DND-41 (cell line): ENCODE results near the gene KRTAP10-12.

ENCODE experiments used
- ATAC-seq: fragments of 200-7000 bp; cut with Tn5 transposase; 3 replicates; pipeline ENCODE4 v1.9.1; 2021; ENCODE audit warnings: low read depth; ENCODE audit not compliant: insufficient read depth
- DNase-seq: peaks from one replicate; pipeline ENCODE4 v3.0.0-alpha.2; 2020
- H2AFZ ChIP-seq: 2 replicates; pipeline ENCODE4 v1.6.0; 2012; ENCODE audit warnings: low read depth, low read length
- H3K27ac ChIP-seq: 2 replicates; pipeline ENCODE4 v1.5.1; 2012; ENCODE audit warnings: low read length, inconsistent platforms
- H3K27me3 ChIP-seq: fragments of 200-600 bp; sonication (generic); 2 replicates; pipeline ENCODE4 v1.6.0; 2012; ENCODE audit warnings: low read length, mild to moderate bottlenecking, inconsistent platforms; ENCODE audit not compliant: insufficient read depth, poor library complexity
- H3K36me3 ChIP-seq: 2 replicates; pipeline ENCODE4 v1.5.1; 2012; ENCODE audit warnings: low read length, inconsistent platforms; ENCODE audit not compliant: insufficient read depth
- H3K4me1 ChIP-seq: 2 replicates; pipeline ENCODE4 v1.5.1; 2012; ENCODE audit warnings: mild to moderate bottlenecking, low read length; ENCODE audit not compliant: insufficient read depth
- H3K4me2 ChIP-seq: 2 replicates; pipeline ENCODE4 v1.6.0; 2012; ENCODE audit warnings: mild to moderate bottlenecking, moderate library complexity, low read length, inconsistent platforms; ENCODE audit not compliant: insufficient read depth
- H3K4me3 ChIP-seq, 2 experiments: fragments of 200-600 bp in 1 of 2; shearing (Covaris generic) in 1 of 2; 2 replicates each; pipeline ENCODE4 v1.5.1; 2012 to 2016; ENCODE audit warnings: inconsistent platforms in 2 of 2, low read length in 2 of 2, mild to moderate bottlenecking in 2 of 2, low read depth in 1 of 2, moderate library complexity in 1 of 2
- H3K79me2 ChIP-seq: 2 replicates; pipeline ENCODE4 v1.6.0; 2012; ENCODE audit warnings: low read length, inconsistent platforms; ENCODE audit not compliant: insufficient read depth
- H3K9ac ChIP-seq: 2 replicates; pipeline ENCODE4 v1.6.0; 2012; ENCODE audit warnings: low read depth, mild to moderate bottlenecking, inconsistent platforms, low read length, moderate library complexity
- H3K9me3 ChIP-seq: 2 replicates; pipeline ENCODE4 v1.5.1; 2012; ENCODE audit warnings: low read length, moderate library complexity, mild to moderate bottlenecking, inconsistent platforms; ENCODE audit not compliant: insufficient read depth, severe bottlenecking
- H4K20me1 ChIP-seq: 2 replicates; pipeline ENCODE4 v1.6.0; 2012; ENCODE audit warnings: low read length; ENCODE audit not compliant: insufficient read depth
- EZH2 ChIP-seq: IDR thresholded peaks from 3 replicates; pipeline ENCODE4 v1.6.1; 2012; ENCODE audit warnings: borderline replicate concordance, low read depth, mild to moderate bottlenecking, moderate library complexity, low read length, inconsistent platforms; ENCODE audit not compliant: severe bottlenecking
- TF ChIP-seq, protein P1 (sequence below): IDR thresholded peaks from 2 replicates; pipeline ENCODE4 v1.5.1; 2012; ENCODE audit warnings: borderline replicate concordance, low read length, moderate library complexity, mild to moderate bottlenecking; ENCODE audit not compliant: poor library complexity, severe bottlenecking; ENCODE audit errors: extremely low read depth

The KRTAP10-12 gene

DNA sequence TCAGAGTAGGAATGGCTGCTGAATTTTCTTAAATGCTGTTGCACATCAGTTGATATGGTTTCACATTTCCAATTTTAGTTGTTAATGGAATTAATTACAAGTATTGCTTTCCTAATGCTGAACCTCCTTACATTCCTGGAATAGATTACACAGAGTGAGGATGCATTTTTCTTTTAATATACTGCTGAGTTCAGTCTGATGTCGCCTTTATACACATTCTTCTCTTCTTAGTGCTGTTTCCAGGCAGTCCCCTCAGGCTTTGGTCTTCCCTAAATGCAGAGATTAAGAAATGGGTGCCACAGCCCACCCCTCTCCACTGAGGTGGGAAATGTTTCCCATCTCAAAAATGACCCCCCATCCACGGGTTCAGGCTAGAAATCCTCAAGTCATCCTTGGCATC lies 21.1 kb downstream of the KRTAP10-12 start:
- H3K4me1 ChIP-seq: no peaks in the 10 kb centered on the region
- no peaks in the 10 kb centered on the region for H3K9me3 ChIP-seq
- no peak overlapping the region for H3K9ac ChIP-seq
- H3K4me2 ChIP-seq: no peak overlapping the region
- H4K20me1 ChIP-seq: no peaks in the 10 kb centered on the region
- no peaks in the 10 kb centered on the region for H3K79me2 ChIP-seq
- TF ChIP-seq, protein P1, sequence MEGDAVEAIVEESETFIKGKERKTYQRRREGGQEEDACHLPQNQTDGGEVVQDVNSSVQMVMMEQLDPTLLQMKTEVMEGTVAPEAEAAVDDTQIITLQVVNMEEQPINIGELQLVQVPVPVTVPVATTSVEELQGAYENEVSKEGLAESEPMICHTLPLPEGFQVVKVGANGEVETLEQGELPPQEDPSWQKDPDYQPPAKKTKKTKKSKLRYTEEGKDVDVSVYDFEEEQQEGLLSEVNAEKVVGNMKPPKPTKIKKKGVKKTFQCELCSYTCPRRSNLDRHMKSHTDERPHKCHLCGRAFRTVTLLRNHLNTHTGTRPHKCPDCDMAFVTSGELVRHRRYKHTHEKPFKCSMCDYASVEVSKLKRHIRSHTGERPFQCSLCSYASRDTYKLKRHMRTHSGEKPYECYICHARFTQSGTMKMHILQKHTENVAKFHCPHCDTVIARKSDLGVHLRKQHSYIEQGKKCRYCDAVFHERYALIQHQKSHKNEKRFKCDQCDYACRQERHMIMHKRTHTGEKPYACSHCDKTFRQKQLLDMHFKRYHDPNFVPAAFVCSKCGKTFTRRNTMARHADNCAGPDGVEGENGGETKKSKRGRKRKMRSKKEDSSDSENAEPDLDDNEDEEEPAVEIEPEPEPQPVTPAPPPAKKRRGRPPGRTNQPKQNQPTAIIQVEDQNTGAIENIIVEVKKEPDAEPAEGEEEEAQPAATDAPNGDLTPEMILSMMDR: no peak
- no peak for TF ChIP-seq EZH2
- no peaks in the 10 kb centered on the region for H3K36me3 ChIP-seq
- H3K27ac ChIP-seq: no peak overlapping the region
- peaks cover 15% of the 10 kb centered on the region for H3K27me3 ChIP-seq
- H3K4me3 ChIP-seq: no peak overlapping the region
- ATAC-seq (no peak), DNase-seq (no peak)
- H2AFZ ChIP-seq: no peak overlapping the region

DNA sequence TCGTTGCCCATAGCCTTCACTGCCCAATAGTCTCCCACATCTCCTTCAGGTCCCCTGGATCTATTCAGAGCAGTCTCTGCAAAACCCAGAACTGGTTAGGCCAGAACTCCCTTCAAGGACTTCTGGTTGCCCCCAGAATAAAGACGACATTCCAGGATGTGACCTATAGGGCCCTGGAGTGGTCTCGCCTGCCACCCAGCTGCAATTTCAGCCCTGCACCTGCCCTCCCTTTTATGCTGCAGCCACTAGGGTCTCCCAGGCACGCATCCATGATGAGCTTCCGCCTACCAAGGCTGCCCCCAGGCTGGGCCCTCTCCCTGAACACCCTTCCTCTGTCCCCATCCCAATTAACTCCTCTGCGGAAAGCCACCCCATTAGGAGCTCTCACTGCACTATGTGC lies 21.6 kb downstream of the KRTAP10-12 start:
- H3K79me2 ChIP-seq: no peaks in the 10 kb centered on the region
- H3K27ac ChIP-seq: no peak overlapping the region
- ATAC-seq (no peak), DNase-seq (no peak)
- no peak overlapping the region for H3K9ac ChIP-seq
- H4K20me1 ChIP-seq: no peaks in the 10 kb centered on the region
- TF ChIP-seq, protein P1: peak; percentile 15
- no peak for TF ChIP-seq EZH2
- no peaks in the 10 kb centered on the region for H3K9me3 ChIP-seq
- H3K4me1 ChIP-seq: no peaks in the 10 kb centered on the region
- no peak overlapping the region for H3K4me2 ChIP-seq
- H3K4me3 ChIP-seq: no peak overlapping the region
- no peaks in the 10 kb centered on the region for H3K36me3 ChIP-seq
- peaks cover 14% of the 10 kb centered on the region for H3K27me3 ChIP-seq
- no peak overlapping the region for H2AFZ ChIP-seq

- no peaks in the 10 kb centered on the region for H3K9me3 ChIP-seq
- H3K36me3 ChIP-seq: no peaks in the 10 kb centered on the region
- no peak overlapping the region for H3K4me2 ChIP-seq
- ATAC-seq (no peak), DNase-seq (no peak)
- H3K27ac ChIP-seq: no peak overlapping the region
- no peaks in the 10 kb centered on the region for H4K20me1 ChIP-seq
- H3K9ac ChIP-seq: no peak overlapping the region
- no peak overlapping the region for H3K4me3 ChIP-seq
- no peaks in the 10 kb centered on the region for H3K79me2 ChIP-seq
- no peak overlapping the region for H2AFZ ChIP-seq
- TF ChIP-seq EZH2: no peak
- TF ChIP-seq, protein P1: no peak
- no peaks in the 10 kb centered on the region for H3K4me1 ChIP-seq
- H3K27me3 ChIP-seq: peaks cover 9% of the 10 kb centered on the region
Measured at GRCh38 chr21:44720170-44720569, 23.2 kb downstream of the KRTAP10-12 start.

DNA sequence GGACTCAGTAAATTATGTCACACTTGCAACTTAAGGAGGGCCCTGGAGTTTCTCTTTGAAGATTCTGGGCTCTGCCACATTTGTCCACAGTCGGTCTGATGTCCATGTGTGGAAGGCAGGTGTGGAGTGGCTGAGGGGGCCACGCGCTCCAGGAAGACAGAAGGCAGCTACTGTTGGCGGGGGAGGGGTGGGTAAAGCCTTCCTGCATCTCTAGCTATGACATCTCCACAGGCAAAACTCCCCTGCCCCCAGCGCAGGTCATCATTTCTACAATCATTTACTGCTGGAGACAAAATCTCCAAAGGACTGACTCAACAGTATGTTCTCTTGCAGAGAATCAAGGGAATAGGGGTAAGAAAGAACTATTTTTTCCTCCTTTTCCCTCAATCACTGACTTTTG lies 25.8 kb downstream of the KRTAP10-12 start:
- no peaks in the 10 kb centered on the region for H3K4me1 ChIP-seq
- H3K9ac ChIP-seq: no peak overlapping the region
- H3K27me3 ChIP-seq: peaks cover 8% of the 10 kb centered on the region
- no peaks in the 10 kb centered on the region for H3K36me3 ChIP-seq
- no peak overlapping the region for H2AFZ ChIP-seq
- H3K27ac ChIP-seq: no peak overlapping the region
- no peaks in the 10 kb centered on the region for H3K79me2 ChIP-seq
- TF ChIP-seq EZH2: no peak
- TF ChIP-seq, protein P1: no peak
- DNase-seq: no peak
- H4K20me1 ChIP-seq: no peaks in the 10 kb centered on the region
- no peak overlapping the region for H3K4me2 ChIP-seq
- no peak for ATAC-seq
- H3K9me3 ChIP-seq: no peaks in the 10 kb centered on the region
- H3K4me3 ChIP-seq: no peak overlapping the region
